GM13977 (cell line): ENCODE data around the gene IGFBP1.
A peak's percentile ranks its signal among the peaks of the same experiment; 100 is the strongest.

ENCODE experiments used
- DNase-seq: peaks from one replicate; pipeline ENCODE4 v3.0.0; 2012; ENCODE audit warnings: low spot score
- CTCF ChIP-seq: IDR thresholded peaks from 2 replicates; pipeline ENCODE4 v1.5.1; 2012; ENCODE audit warnings: mild to moderate bottlenecking, control low read depth; ENCODE audit not compliant: insufficient read depth; ENCODE audit errors: extremely low read depth, missing control alignments
- in situ Hi-C: fragments of 300-500 bp; cut with MboI; formaldehyde crosslinking; loops from one replicate; pipeline ENCODE4 v1.12.0; 2022; ENCODE audit warnings: low sequenced_read_pairs, low pct_unique_long_range_greater_than_20kb, mixed read lengths, inconsistent platforms; ENCODE audit not compliant: unreplicated experiment

The IGFBP1 gene

GRCh38 chr7:45921381-45921698, 33.1 kb downstream of the IGFBP1 start:
- TF ChIP-seq CTCF: no peak
- in situ Hi-C loops: loop anchor here (25.0 kb wide), 1 partner anchor 1266 kb away; no protein-coding TSS in a partner anchor
- no peak for DNase-seq

- no peak for DNase-seq
- peak; percentile 64 for TF ChIP-seq CTCF
- in situ Hi-C loops: loop anchor here (25.0 kb wide), 1 partner anchor 1265 kb away; no protein-coding TSS in a partner anchor
These were observed 33.6 kb downstream of the IGFBP1 start for GRCh38 chr7:45921699-45922519.

GRCh38 chr7:45922810-45923209, 34.5 kb downstream of the IGFBP1 start:
- no peak for DNase-seq
- TF ChIP-seq CTCF: peak; percentile 10
- in situ Hi-C loops: loop anchor here (25.0 kb wide), 1 partner anchor 1264 kb away; no protein-coding TSS in a partner anchor

GRCh38 chr7:45923290-45923689, 35.0 kb downstream of the IGFBP1 start:
- in situ Hi-C loops: loop anchor here (25.0 kb wide), 1 partner anchor 1264 kb away; no protein-coding TSS in a partner anchor
- TF ChIP-seq CTCF: peak; percentile 90
- peak; percentile 58 for DNase-seq

GRCh38 chr7:45923818-45924217, 35.5 kb downstream of the IGFBP1 start:
- in situ Hi-C loops: loop anchor here (25.0 kb wide), 1 partner anchor 1263 kb away; no protein-coding TSS in a partner anchor
- no peak for TF ChIP-seq CTCF
- DNase-seq: no peak

- TF ChIP-seq CTCF: no peak
- DNase-seq: no peak
- in situ Hi-C loops: loop anchor here (25.0 kb wide), 1 partner anchor 1263 kb away; no protein-coding TSS in a partner anchor
These were observed 36.0 kb downstream of the IGFBP1 start for GRCh38 chr7:45924283-45924682.
